ENCODE results near the gene SPON1. TPM values are rescaled to one million over a fixed set of nuclear protein-coding genes. Genes with fewer than 3 reads are reported as not detected.

Gene SPON1
- total and polyA plus RNA-seq, 2 of the 8 experiments (the other 6 are each of a cell fraction or from before 2014, with no cell fraction given), result 1.5 to 5.4 TPM

DNA sequence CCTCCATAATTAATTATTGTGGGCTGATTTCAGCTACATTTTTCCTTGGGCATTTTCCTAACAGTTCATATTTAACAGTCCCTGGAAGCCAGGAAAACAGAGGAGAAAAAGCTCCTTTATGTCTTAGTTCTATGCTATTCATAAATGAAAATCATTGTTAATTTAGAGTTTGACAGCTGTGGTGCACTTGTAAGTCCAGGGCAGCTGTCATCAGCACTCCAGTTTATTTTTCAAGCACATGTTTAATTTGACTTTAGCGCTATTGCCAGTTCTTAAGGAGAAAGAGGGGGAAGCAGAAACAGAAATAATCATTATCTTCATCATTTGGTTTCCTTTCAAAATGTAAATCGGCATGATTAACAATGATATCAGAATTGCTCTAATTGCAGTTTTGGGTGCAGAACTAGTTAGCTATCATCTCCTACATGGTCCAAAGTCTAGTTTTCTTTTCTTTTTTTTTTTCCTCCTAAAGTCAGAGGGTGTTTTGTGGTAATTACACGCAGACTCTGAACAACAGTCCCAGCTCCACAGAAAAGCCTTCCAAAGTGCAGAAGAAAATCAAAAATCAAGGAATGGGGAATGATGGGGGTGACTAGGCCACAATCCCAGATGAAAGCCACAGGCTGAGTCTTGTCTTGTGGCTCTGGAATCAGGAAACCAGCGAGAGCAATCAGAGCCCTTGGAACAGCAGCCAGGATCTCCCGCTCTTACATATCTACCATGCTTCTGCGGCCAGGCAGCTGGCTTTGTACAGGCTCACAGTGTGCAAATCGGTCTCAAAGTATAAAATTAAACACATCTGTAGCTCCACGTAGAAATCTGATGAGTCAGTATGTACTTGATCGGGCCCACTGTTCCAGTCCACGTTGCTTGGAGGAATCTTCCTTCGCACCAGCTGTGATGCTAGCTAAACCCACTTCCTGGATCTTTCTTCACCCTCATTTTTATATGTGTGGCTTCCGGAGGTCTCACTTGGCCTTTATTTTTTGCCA is 91.9 kb downstream of the SPON1 start:
- Histone ChIP-seq H3K23me2 (ENCODE audit: low read depth, low read length) (no peaks in the 10 kb centered on the region), H2AK5ac (ENCODE audit: low read depth, low read length) (no peak overlapping the region), H4K20me1 (replicated peaks in 1 of 2; ENCODE audit: control insufficient read depth in 1 of 2, insufficient read depth in 2 of 2, low read length in 2 of 2) (no peaks in the 10 kb centered on the region), H3K4me2 (ENCODE audit: insufficient read depth in 1 of 2, low read depth in 2 of 2, low read length in 2 of 2) (no peak overlapping the region), H3K79me2 (ENCODE audit: control insufficient read depth in 1 of 2, insufficient read depth in 2 of 2, low read length in 2 of 2) (no peaks in the 10 kb centered on the region), H3K9me3 (ENCODE audit: insufficient read depth in 2 of 2, low read depth in 1 of 2, low read length in 1 of 2) (no peaks in the 10 kb centered on the region), H3K9ac (replicated peaks in 1 of 4; ENCODE audit: extremely low read depth in 1 of 4, low read depth in 3 of 4, low read length in 3 of 4) (no peak overlapping the region), H4K5ac (ENCODE audit: insufficient read length, low read depth, low read length) (no peak overlapping the region), H2BK120ac (replicated peaks; ENCODE audit: low read depth, low read length) (no peak overlapping the region), H2BK15ac (ENCODE audit: low read length) (no peak overlapping the region), H3K56ac (replicated peaks; ENCODE audit: insufficient read length, low read depth, low read length) (no peak overlapping the region), H3K4me3 (ENCODE audit: extremely low read depth in 1 of 4, insufficient read depth in 2 of 4, low read depth in 3 of 4, low read length in 4 of 4) (no peak overlapping the region), H2BK12ac (ENCODE audit: low read depth, low read length) (no peak overlapping the region), H3K4ac (replicated peaks; ENCODE audit: insufficient read length, low read depth, low read length) (no peak overlapping the region), H2BK5ac (ENCODE audit: low read depth, low read length) (no peak overlapping the region), H3K18ac (ENCODE audit: extremely low read depth, low read length) (no peak overlapping the region), H4K91ac (replicated peaks; ENCODE audit: insufficient read length, low read length) (no peak overlapping the region), H3K23ac (ENCODE audit: insufficient read length) (no peak overlapping the region), H3K79me1 (ENCODE audit: low read depth, low read length) (no peaks in the 10 kb centered on the region), H3K27ac (ENCODE audit: low read depth, low read length) (no peak overlapping the region), H4K8ac (ENCODE audit: extremely low read depth, insufficient read depth, low read length) (no peak overlapping the region), H3K36me3 (ENCODE audit: control insufficient read depth in 2 of 4, insufficient read depth in 4 of 4, low read length in 3 of 4) (no peaks in the 10 kb centered on the region), H3K4me1 (replicated peaks in 1 of 4; ENCODE audit: control insufficient read depth in 3 of 4, insufficient read depth in 4 of 4, low read length in 3 of 4) (no peaks in the 10 kb centered on the region), H3K27me3 (replicated peaks in 1 of 4; ENCODE audit: control insufficient read depth in 3 of 4, extremely low read depth in 1 of 4, insufficient read depth in 3 of 4, low read length in 3 of 4) (peaks cover 0 to 3% (median 0%) of the 10 kb centered on the region in 4 experiments; a peak in 1 of 7 replicates), H2BK20ac (ENCODE audit: low read length) (no peak overlapping the region), H3K14ac (ENCODE audit: insufficient read length) (no peak overlapping the region), H2AFZ (ENCODE audit: low read length) (no peak overlapping the region)
- WGBS, 2 experiments (ENCODE audit: extremely low coverage in 1 of 2, insufficient coverage in 1 of 2, insufficient read length in 1 of 2, insufficient replicate concordance in 2 of 2, low coverage in 1 of 2, low lambda C conversion rate in 2 of 2, missing lambda C conversion rate in 1 of 2), result 90% methylated on average over 12 of the region's 12 CpGs; no CpG with 5 or more reads in 1 of the 2 experiments
- POLR2A ChIA-PET (ENCODE audit: partially characterized antibody), result no interaction called here
- FAIRE-seq (no peak), DNase-seq (ENCODE audit: low read depth in 1 of 2, low spot score in 2 of 2) (no peak)
- CTCF ChIA-PET (ENCODE audit: partially characterized antibody), result no interaction called here
- no peak for TF ChIP-seq HDAC2 (IDR thresholded peaks at IDR 0.05; ENCODE audit: borderline replicate concordance in 1 of 2, low read depth in 2 of 2, low read length in 2 of 2)
- TF ChIP-seq, protein P1, sequence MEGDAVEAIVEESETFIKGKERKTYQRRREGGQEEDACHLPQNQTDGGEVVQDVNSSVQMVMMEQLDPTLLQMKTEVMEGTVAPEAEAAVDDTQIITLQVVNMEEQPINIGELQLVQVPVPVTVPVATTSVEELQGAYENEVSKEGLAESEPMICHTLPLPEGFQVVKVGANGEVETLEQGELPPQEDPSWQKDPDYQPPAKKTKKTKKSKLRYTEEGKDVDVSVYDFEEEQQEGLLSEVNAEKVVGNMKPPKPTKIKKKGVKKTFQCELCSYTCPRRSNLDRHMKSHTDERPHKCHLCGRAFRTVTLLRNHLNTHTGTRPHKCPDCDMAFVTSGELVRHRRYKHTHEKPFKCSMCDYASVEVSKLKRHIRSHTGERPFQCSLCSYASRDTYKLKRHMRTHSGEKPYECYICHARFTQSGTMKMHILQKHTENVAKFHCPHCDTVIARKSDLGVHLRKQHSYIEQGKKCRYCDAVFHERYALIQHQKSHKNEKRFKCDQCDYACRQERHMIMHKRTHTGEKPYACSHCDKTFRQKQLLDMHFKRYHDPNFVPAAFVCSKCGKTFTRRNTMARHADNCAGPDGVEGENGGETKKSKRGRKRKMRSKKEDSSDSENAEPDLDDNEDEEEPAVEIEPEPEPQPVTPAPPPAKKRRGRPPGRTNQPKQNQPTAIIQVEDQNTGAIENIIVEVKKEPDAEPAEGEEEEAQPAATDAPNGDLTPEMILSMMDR (IDR thresholded peaks at IDR 0.05; ENCODE audit: control extremely low read depth in 1 of 3, insufficient read depth in 1 of 3, low read depth in 1 of 3, low read length in 3 of 3), result no peak
- TF ChIP-seq CTBP2 (IDR thresholded peaks at IDR 0.05; ENCODE audit: borderline replicate concordance, insufficient read depth, insufficient read length, low read length), result no peak
- no peak for TF ChIP-seq ZNF274 (IDR thresholded peaks at IDR 0.05; ENCODE audit: borderline replicate concordance, extremely low read depth, low read length)
- TF ChIP-seq CBX8 (IDR thresholded peaks at IDR 0.05; ENCODE audit: borderline replicate concordance, low read depth, low read length), result no peak
- no peak for TF ChIP-seq TAF7 (optimal IDR thresholded peaks at IDR 0.05; ENCODE audit: borderline replicate concordance, low read depth, low read length)
- no peak for TF ChIP-seq POLR2A (IDR thresholded peaks at IDR 0.05; ENCODE audit: control extremely low read depth in 1 of 2, low read depth in 2 of 2, low read length in 2 of 2)
- TF ChIP-seq SP4 (IDR thresholded peaks at IDR 0.05; ENCODE audit: low read length), result no peak
